ENCODE results near the gene RPL31. TPM values are rescaled to one million over a fixed set of nuclear protein-coding genes. Genes with fewer than 3 reads are reported as not detected.

The RPL31 gene
- total RNA-seq, 1 experiment from 2014 or later = 1,893 TPM

DNA sequence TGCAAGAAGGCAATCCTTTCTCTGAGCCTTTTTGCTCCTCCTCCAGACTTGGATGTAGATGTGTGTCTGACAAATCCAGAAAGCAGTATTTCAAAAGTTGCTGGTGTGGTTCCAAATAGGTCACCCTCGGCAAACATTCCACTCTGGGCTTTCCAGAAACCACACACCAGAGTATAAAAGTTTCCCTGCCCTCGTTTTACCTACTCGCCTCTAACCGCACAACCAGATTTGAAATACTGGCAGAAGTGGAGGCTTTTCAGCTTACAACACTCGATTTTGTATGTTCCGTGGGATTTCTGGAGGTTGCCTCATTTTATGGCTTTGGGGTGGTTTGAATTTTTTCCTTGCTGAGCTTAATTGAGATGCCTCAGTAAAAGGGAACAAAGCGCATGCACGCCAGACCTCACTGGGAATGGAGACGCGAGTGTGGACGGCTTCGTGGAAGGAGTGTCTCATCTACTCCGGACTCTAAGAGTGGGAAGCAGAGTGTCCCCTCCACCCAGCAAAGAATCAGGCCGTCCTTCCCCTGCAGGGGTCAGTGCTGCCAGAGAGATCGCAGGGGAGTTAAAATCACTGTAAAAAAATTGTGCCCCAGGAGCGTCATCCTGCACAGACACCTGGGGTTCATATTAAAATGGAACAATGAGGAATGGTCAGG lies 44.0 kb upstream of the RPL31 start:
- Mint-ChIP-seq H3K4me1 (peaks cover 14 to 18% of the 10 kb centered on the region in 2 experiments), H3K4me3 (no peak overlapping the region), H3K36me3 (ENCODE audit: insufficient read depth in 1 of 3, low read depth in 3 of 3) (no peaks in the 10 kb centered on the region), H3K27ac (no peak overlapping the region), H3K9me3 (no peaks in the 10 kb centered on the region), H3K27me3 (ENCODE audit: low read depth) (no peaks in the 10 kb centered on the region; the same call in none of the 2 replicates)
- Histone ChIP-seq H3K23me2 (ENCODE audit: insufficient read length, low read depth, low read length, poor library complexity, severe bottlenecking) (no peaks in the 10 kb centered on the region), H3K27ac (ENCODE audit: insufficient read length, low read depth, low read length) (no peak overlapping the region), H3K56ac (ENCODE audit: insufficient read length, low read depth, low read length) (no peak overlapping the region), H4K91ac (ENCODE audit: insufficient read length, low read depth, low read length) (no peak overlapping the region), H3T11ph (ENCODE audit: low read length) (no peak overlapping the region), H3K23ac (ENCODE audit: insufficient read length, low read depth, low read length) (no peak overlapping the region), H3K9ac (ENCODE audit: extremely low read depth, insufficient read length, low read length) (no peak overlapping the region), H2AFZ (ENCODE audit: low read length) (no peak overlapping the region), H2BK15ac (ENCODE audit: low read depth, low read length) (no peak overlapping the region), H3K9me3 (ENCODE audit: control insufficient read depth, low read depth, low read length) (no peaks in the 10 kb centered on the region), H4K20me1 (ENCODE audit: control insufficient read depth, insufficient read depth, insufficient read length) (no peaks in the 10 kb centered on the region), H2BK20ac (ENCODE audit: low read depth, low read length, poor library complexity, severe bottlenecking) (no peak overlapping the region), H3K14ac (ENCODE audit: insufficient read depth, low read length) (no peak overlapping the region), H4K5ac (ENCODE audit: insufficient read length, low read depth, low read length) (no peak overlapping the region), H2AK5ac (ENCODE audit: insufficient read length, low read length) (no peak overlapping the region), H3K4me2 (ENCODE audit: insufficient read depth, insufficient read length, low read length) (no peak overlapping the region), H2BK5ac (ENCODE audit: insufficient read length, low read length) (no peak overlapping the region), H3K27me3 (ENCODE audit: insufficient read depth, low read length) (no peaks in the 10 kb centered on the region), H2BK120ac (ENCODE audit: low read depth, low read length, poor library complexity, severe bottlenecking) (no peak overlapping the region), H4K8ac (replicated peaks; ENCODE audit: insufficient read length, low read depth, low read length) (no peak overlapping the region), H3K4me1 (ENCODE audit: insufficient read depth, low read length) (no peaks in the 10 kb centered on the region), H3K4ac (ENCODE audit: low read depth, low read length) (no peak overlapping the region), H3K79me1 (ENCODE audit: insufficient read depth, low read depth, low read length, poor library complexity, severe bottlenecking) (no peaks in the 10 kb centered on the region), H2BK12ac (ENCODE audit: insufficient read length, low read depth, low read length) (no peak overlapping the region), H3K18ac (ENCODE audit: insufficient read length, low read depth, low read length) (no peak overlapping the region), H3K79me2 (ENCODE audit: insufficient read depth, low read length) (no peaks in the 10 kb centered on the region)
- WGBS (ENCODE audit: extremely low coverage, insufficient read length, low lambda C conversion rate) = no CpG with 5 or more reads among the region's 16 CpGs
- no peak for DNase-seq
- TF ChIP-seq, protein P1, sequence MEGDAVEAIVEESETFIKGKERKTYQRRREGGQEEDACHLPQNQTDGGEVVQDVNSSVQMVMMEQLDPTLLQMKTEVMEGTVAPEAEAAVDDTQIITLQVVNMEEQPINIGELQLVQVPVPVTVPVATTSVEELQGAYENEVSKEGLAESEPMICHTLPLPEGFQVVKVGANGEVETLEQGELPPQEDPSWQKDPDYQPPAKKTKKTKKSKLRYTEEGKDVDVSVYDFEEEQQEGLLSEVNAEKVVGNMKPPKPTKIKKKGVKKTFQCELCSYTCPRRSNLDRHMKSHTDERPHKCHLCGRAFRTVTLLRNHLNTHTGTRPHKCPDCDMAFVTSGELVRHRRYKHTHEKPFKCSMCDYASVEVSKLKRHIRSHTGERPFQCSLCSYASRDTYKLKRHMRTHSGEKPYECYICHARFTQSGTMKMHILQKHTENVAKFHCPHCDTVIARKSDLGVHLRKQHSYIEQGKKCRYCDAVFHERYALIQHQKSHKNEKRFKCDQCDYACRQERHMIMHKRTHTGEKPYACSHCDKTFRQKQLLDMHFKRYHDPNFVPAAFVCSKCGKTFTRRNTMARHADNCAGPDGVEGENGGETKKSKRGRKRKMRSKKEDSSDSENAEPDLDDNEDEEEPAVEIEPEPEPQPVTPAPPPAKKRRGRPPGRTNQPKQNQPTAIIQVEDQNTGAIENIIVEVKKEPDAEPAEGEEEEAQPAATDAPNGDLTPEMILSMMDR (conservative IDR thresholded peaks at IDR 0.05) = no peak
